H1 (cell line): Measurements from ENCODE around the gene ADGRA3. TPM values are rescaled to one million over a fixed set of nuclear protein-coding genes. Genes with fewer than 3 reads are reported as not detected.

Experiments
- CTCF ChIA-PET: fragments of 300-600 bp; sonication (Branson Sonifier 250); formaldehyde crosslinking; loops from one replicate; lab custom pipeline; 2021; ENCODE audit not compliant: partially characterized antibody; lab: Charles Lee
- POLR2A ChIA-PET: fragments of 300-600 bp; sonication (Branson Sonifier 250); formaldehyde crosslinking; loops from one replicate; lab custom pipeline; 2021; ENCODE audit warnings: inconsistent platforms; ENCODE audit not compliant: partially characterized antibody; lab: Charles Lee
- DNase-seq, 2 experiments: peaks; one replicate each; pipeline versions ENCODE4 v3.0.0 to v3.0.0-alpha.2; 2010 to 2022; ENCODE audit warnings: low spot score in 2 of 2, low read depth in 1 of 2, mixed read lengths in 1 of 2
- FAIRE-seq: peaks from 2 replicates; lab custom pipeline; 2011; peaks lifted over from hg19 to GRCh38; lab: Jason Lieb, UNC
- H2AFZ ChIP-seq: 2 replicates; pipeline ENCODE4 v1.8.1; 2012; ENCODE audit warnings: low read length, inconsistent platforms
- H2AK5ac ChIP-seq: 2 replicates; pipeline ENCODE4 v1.6.1; 2013; ENCODE audit warnings: low read depth, low read length
- H2BK120ac ChIP-seq: replicated peaks from 2 replicates; pipeline ENCODE3; 2013; ENCODE audit warnings: low read depth, low read length, inconsistent platforms
- H2BK12ac ChIP-seq: 2 replicates; pipeline ENCODE4 v1.6.1; 2013; ENCODE audit warnings: low read depth, low read length
- H2BK15ac ChIP-seq: 2 replicates; pipeline ENCODE4 v1.6.1; 2013; ENCODE audit warnings: low read length
- H2BK20ac ChIP-seq: 2 replicates; pipeline ENCODE4 v1.6.1; 2013; ENCODE audit warnings: low read length
- H2BK5ac ChIP-seq: 2 replicates; pipeline ENCODE4 v1.6.1; 2013; ENCODE audit warnings: low read depth, low read length
- H3K14ac ChIP-seq: 2 replicates; pipeline ENCODE4 v1.6.1; 2013; ENCODE audit warnings: inconsistent platforms; ENCODE audit not compliant: insufficient read length
- H3K18ac ChIP-seq: 2 replicates; pipeline ENCODE4 v1.6.1; 2013; ENCODE audit warnings: low read length; ENCODE audit errors: extremely low read depth
- H3K23ac ChIP-seq: 2 replicates; pipeline ENCODE4 v1.6.1; 2013; ENCODE audit warnings: inconsistent platforms; ENCODE audit not compliant: insufficient read length
- H3K23me2 ChIP-seq: 2 replicates; pipeline ENCODE4 v1.6.1; 2013; ENCODE audit warnings: low read depth, low read length
- H3K27ac ChIP-seq: 2 replicates; pipeline ENCODE4 v1.6.1; 2011; ENCODE audit warnings: low read depth, low read length, inconsistent platforms
- H3K27me3 ChIP-seq, 4 experiments: replicated peaks in 1 of 4; 1 replicate in 1 of 4; 2 replicates in 3 of 4; pipeline versions ENCODE4 v1.6.1 to v1.8.1; 2011 to 2013; ENCODE audit warnings: low read length in 3 of 4, mild to moderate bottlenecking in 3 of 4, inconsistent platforms in 2 of 4, mixed read lengths in 2 of 4, moderate library complexity in 1 of 4; ENCODE audit not compliant: control insufficient read depth in 3 of 4, insufficient read depth in 3 of 4; ENCODE audit errors: extremely low read depth in 1 of 4
- H3K36me3 ChIP-seq, 4 experiments: 2 replicates each; pipeline versions ENCODE4 v1.6.1 to v1.8.1; 2011 to 2013; ENCODE audit warnings: mild to moderate bottlenecking in 4 of 4, low read length in 3 of 4, moderate library complexity in 2 of 4, control low read depth in 1 of 4, inconsistent platforms in 1 of 4; ENCODE audit not compliant: insufficient read depth in 4 of 4, control insufficient read depth in 2 of 4
- H3K4ac ChIP-seq: replicated peaks from 2 replicates; pipeline ENCODE3; 2013; ENCODE audit warnings: low read length, low read depth, mixed read lengths, inconsistent platforms; ENCODE audit not compliant: insufficient read length
- H3K4me1 ChIP-seq, 4 experiments: replicated peaks in 1 of 4; 1 replicate in 1 of 4; 2 replicates in 3 of 4; pipeline versions ENCODE4 v1.6.1 to v1.8.1; 2011 to 2013; ENCODE audit warnings: low read length in 3 of 4, inconsistent platforms in 2 of 4, mixed read lengths in 1 of 4; ENCODE audit not compliant: insufficient read depth in 4 of 4, control insufficient read depth in 3 of 4
- H3K4me2 ChIP-seq, 2 experiments: 2 replicates each; pipeline versions ENCODE4 v1.6.1 to v1.8.1; 2011 to 2013; ENCODE audit warnings: low read depth in 2 of 2, low read length in 2 of 2, control low read depth in 1 of 2, inconsistent platforms in 1 of 2, mild to moderate bottlenecking in 1 of 2; ENCODE audit not compliant: insufficient read depth in 1 of 2
- H3K4me3 ChIP-seq, 4 experiments: fragments of 200-600, 300-600 bp in 1 of 4; sonication (generic), shearing (Covaris generic), sonication (Bioruptor Twin) in 1 of 4; 2 replicates each; pipeline versions ENCODE4 v1.5.1 to v1.8.1; 2011 to 2016; ENCODE audit warnings: low read length in 4 of 4, low read depth in 3 of 4, control low read depth in 2 of 4, inconsistent platforms in 2 of 4, mild to moderate bottlenecking in 2 of 4, mixed read lengths in 1 of 4, moderate library complexity in 1 of 4; ENCODE audit not compliant: insufficient read depth in 2 of 4; ENCODE audit errors: extremely low read depth in 1 of 4
- H3K56ac ChIP-seq: replicated peaks from 2 replicates; pipeline ENCODE3; 2013; ENCODE audit warnings: low read depth, mild to moderate bottlenecking, mixed read lengths, low read length, inconsistent platforms; ENCODE audit not compliant: insufficient read length
- H3K79me1 ChIP-seq: 2 replicates; pipeline ENCODE4 v1.6.1; 2013; ENCODE audit warnings: low read depth, low read length, control low read depth
- H3K79me2 ChIP-seq, 2 experiments: 2 replicates each; pipeline versions ENCODE4 v1.6.1 to v1.8.1; 2012 to 2013; ENCODE audit warnings: low read length in 2 of 2, mild to moderate bottlenecking in 2 of 2, inconsistent platforms in 1 of 2; ENCODE audit not compliant: insufficient read depth in 2 of 2, control insufficient read depth in 1 of 2
- H3K9ac ChIP-seq, 4 experiments: replicated peaks in 1 of 4; 1 replicate in 1 of 4; 2 replicates in 3 of 4; pipeline versions ENCODE4 v1.6.1 to v1.8.1; 2011 to 2013; ENCODE audit warnings: low read depth in 3 of 4, low read length in 3 of 4, control low read depth in 2 of 4, mild to moderate bottlenecking in 2 of 4, moderate library complexity in 2 of 4, inconsistent platforms in 1 of 4; ENCODE audit errors: extremely low read depth in 1 of 4
- H3K9me3 ChIP-seq, 2 experiments: 2 replicates each; pipeline versions ENCODE4 v1.6.1 to v1.8.1; 2012 to 2013; ENCODE audit warnings: mild to moderate bottlenecking in 2 of 2, moderate library complexity in 2 of 2, control low read depth in 1 of 2, inconsistent platforms in 1 of 2, low read depth in 1 of 2, low read length in 1 of 2, mixed read lengths in 1 of 2; ENCODE audit not compliant: insufficient read depth in 2 of 2
- H4K20me1 ChIP-seq, 2 experiments: replicated peaks in 1 of 2; 2 replicates each; pipeline versions ENCODE3 to v1.8.1; 2011 to 2013; ENCODE audit warnings: inconsistent platforms in 2 of 2, low read length in 2 of 2, mild to moderate bottlenecking in 1 of 2; ENCODE audit not compliant: insufficient read depth in 2 of 2, control insufficient read depth in 1 of 2
- H4K5ac ChIP-seq: 2 replicates; pipeline ENCODE4 v1.6.1; 2013; ENCODE audit warnings: low read length, low read depth, mixed read lengths, inconsistent platforms; ENCODE audit not compliant: insufficient read length
- H4K8ac ChIP-seq: 2 replicates; pipeline ENCODE4 v1.8.0; 2013; ENCODE audit warnings: mild to moderate bottlenecking, moderate library complexity, low read length, inconsistent platforms; ENCODE audit not compliant: insufficient read depth; ENCODE audit errors: extremely low read depth
- H4K91ac ChIP-seq: replicated peaks from 2 replicates; pipeline ENCODE3; 2013; ENCODE audit warnings: low read length, mixed read lengths, inconsistent platforms; ENCODE audit not compliant: insufficient read length
- HDAC2 ChIP-seq, 2 experiments: fragments of 300-600 bp in 1 of 2; sonication (generic) in 1 of 2; IDR thresholded peaks; 2 replicates each; pipeline ENCODE4 v1.6.1; 2011 to 2012; ENCODE audit warnings: low read depth in 2 of 2, low read length in 2 of 2, mild to moderate bottlenecking in 2 of 2, moderate library complexity in 2 of 2, borderline replicate concordance in 1 of 2, inconsistent platforms in 1 of 2
- NRF1 ChIP-seq: IDR thresholded peaks from 2 replicates; pipeline ENCODE4 v1.6.1; 2011; ENCODE audit warnings: mild to moderate bottlenecking, low read depth, low read length, improper control_type of control experiment
- PHF8 ChIP-seq: fragments of 200-600 bp; sonication (generic); conservative IDR thresholded peaks from 2 replicates; pipeline ENCODE4 v1.7.1; 2012; ENCODE audit warnings: low read depth, mild to moderate bottlenecking, inconsistent platforms, low read length, moderate library complexity
- POLR2AphosphoS5 ChIP-seq: IDR thresholded peaks from 2 replicates; pipeline ENCODE4 v1.6.1; 2011; ENCODE audit warnings: low read depth, low read length
- RFX5 ChIP-seq: IDR thresholded peaks from 2 replicates; pipeline ENCODE4 v1.6.1; 2011; ENCODE audit warnings: low read depth, low read length, improper control_type of control experiment, borderline replicate concordance
- SIN3A ChIP-seq, 2 experiments: IDR thresholded peaks in 1 of 2; conservative IDR thresholded peaks in 1 of 2; 2 replicates each; pipeline ENCODE4 v1.6.1; 2011 to 2012; ENCODE audit warnings: low read length in 2 of 2, improper control_type of control experiment in 1 of 2, low read depth in 1 of 2, mild to moderate bottlenecking in 1 of 2
- SIX5 ChIP-seq: IDR thresholded peaks from 2 replicates; pipeline ENCODE4 v1.6.1; 2011; ENCODE audit warnings: mild to moderate bottlenecking, low read depth, low read length
- SP1 ChIP-seq: IDR thresholded peaks from 2 replicates; pipeline ENCODE4 v1.6.1; 2011; ENCODE audit warnings: low read depth, low read length
- polyA plus RNA-seq, 7 experiments: library from polyadenylated mRNA; depleted of rRNA in 3 of 7; stranded (reverse) in 5 of 7; unstranded in 2 of 7; fragments of >200 nt in 5 of 7; fragments of 200-250 nt in 2 of 7; gene quantifications; 1 replicate in 5 of 7; 2 replicates in 1 of 7; 4 replicates in 1 of 7; pipeline versions ENCODE4 v1.2.1 to v1.2.3, GENCODE V29; 2011 to 2013; ENCODE audit warnings: missing spikeins in 2 of 7, mixed read lengths in 2 of 7
- total RNA-seq: library from RNA; stranded (reverse); fragmentation: NEBNext Ultra II Directional; extraction: Animal tissue kit (Norgen Biotek cat#: 25700); gene quantifications from 2 replicates; pipeline ENCODE4 v1.2.1, GENCODE V29; 2021
- TF ChIP-seq, protein P1 (sequence below), 3 experiments: IDR thresholded peaks; 1 replicate in 2 of 3; 2 replicates in 1 of 3; pipeline versions ENCODE4 v1.5.1 to v1.6.1; 2011; ENCODE audit warnings: low read length in 3 of 3, mild to moderate bottlenecking in 3 of 3, inconsistent platforms in 2 of 3, low read depth in 1 of 3, moderate library complexity in 1 of 3; ENCODE audit not compliant: insufficient read depth in 1 of 3; ENCODE audit errors: control extremely low read depth in 1 of 3

Gene ADGRA3
- total and polyA plus RNA-seq, 2 of the 8 experiments (the other 6 are each of a cell fraction or from before 2014, with no cell fraction given), result 31.5 to 63.0 TPM

DNA sequence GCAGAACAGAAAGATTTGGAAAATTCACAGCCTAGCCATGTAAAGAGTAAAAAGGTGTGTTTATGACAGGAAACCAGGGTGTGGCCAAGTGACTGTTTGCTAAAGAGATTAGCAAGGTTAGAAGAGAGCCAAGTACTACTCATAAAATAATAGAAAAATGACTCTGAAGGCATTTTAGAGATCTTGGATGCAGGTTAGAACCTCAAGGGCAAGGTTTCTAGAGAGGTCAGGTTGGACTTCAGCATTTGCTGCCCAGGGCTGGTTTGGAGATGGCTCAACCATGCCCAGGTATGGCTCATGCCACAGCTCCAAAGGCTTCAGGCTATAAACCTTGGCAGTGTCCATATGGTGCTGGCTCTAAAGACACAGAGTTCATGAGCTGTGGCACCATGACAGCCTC, 40.6 kb upstream of the ADGRA3 start:
- no peak overlapping the region for H2AFZ ChIP-seq
- no peak overlapping the region for H2BK5ac ChIP-seq
- H3K56ac ChIP-seq, result no peak overlapping the region
- no peak overlapping the region for H2BK12ac ChIP-seq
- H3K4me1 ChIP-seq, result no peaks in the 10 kb centered on the region
- H2BK20ac ChIP-seq, result no peak overlapping the region
- no peak overlapping the region for H3K14ac ChIP-seq
- H3K4me2 ChIP-seq, result no peak overlapping the region
- no peaks in the 10 kb centered on the region for H3K23me2 ChIP-seq
- H3K4ac ChIP-seq, result no peak overlapping the region
- no peak overlapping the region for H2AK5ac ChIP-seq
- no peak overlapping the region for H2BK15ac ChIP-seq
- H3K79me1 ChIP-seq, result no peaks in the 10 kb centered on the region
- no peak for FAIRE-seq
- POLR2A ChIA-PET, result no interaction called here
- CTCF ChIA-PET, result no interaction called here
- no peak overlapping the region for H2BK120ac ChIP-seq
- H3K4me3 ChIP-seq, result no peak overlapping the region
- no peaks in the 10 kb centered on the region for H3K9me3 ChIP-seq
- no peak overlapping the region for H4K8ac ChIP-seq
- no peaks in the 10 kb centered on the region for H3K36me3 ChIP-seq
- no peak overlapping the region for H3K9ac ChIP-seq
- H3K18ac ChIP-seq, result no peak overlapping the region
- H4K5ac ChIP-seq, result no peak overlapping the region
- no peak overlapping the region for H4K91ac ChIP-seq
- no peaks in the 10 kb centered on the region for H3K79me2 ChIP-seq
- H3K23ac ChIP-seq, result no peak overlapping the region
- H3K27ac ChIP-seq, result no peak overlapping the region
- no peak for DNase-seq
- H4K20me1 ChIP-seq, result no peaks in the 10 kb centered on the region
- no peaks in the 10 kb centered on the region for H3K27me3 ChIP-seq
- TF ChIP-seq SP1 (no peak), PHF8 (no peak), SIX5 (no peak), RFX5 (no peak), NRF1 (no peak), HDAC2 (IDR thresholded peaks at IDR 0.05; ENCODE audit: borderline replicate concordance in 1 of 2, low read depth in 2 of 2, low read length in 2 of 2) (no peak), POLR2AphosphoS5 (no peak), SIN3A (conservative IDR thresholded peaks at IDR 0.05 in 1 of 2, IDR thresholded peaks at IDR 0.05 in 1 of 2; ENCODE audit: low read depth in 1 of 2, low read length in 2 of 2) (no peak)
- TF ChIP-seq, protein P1, sequence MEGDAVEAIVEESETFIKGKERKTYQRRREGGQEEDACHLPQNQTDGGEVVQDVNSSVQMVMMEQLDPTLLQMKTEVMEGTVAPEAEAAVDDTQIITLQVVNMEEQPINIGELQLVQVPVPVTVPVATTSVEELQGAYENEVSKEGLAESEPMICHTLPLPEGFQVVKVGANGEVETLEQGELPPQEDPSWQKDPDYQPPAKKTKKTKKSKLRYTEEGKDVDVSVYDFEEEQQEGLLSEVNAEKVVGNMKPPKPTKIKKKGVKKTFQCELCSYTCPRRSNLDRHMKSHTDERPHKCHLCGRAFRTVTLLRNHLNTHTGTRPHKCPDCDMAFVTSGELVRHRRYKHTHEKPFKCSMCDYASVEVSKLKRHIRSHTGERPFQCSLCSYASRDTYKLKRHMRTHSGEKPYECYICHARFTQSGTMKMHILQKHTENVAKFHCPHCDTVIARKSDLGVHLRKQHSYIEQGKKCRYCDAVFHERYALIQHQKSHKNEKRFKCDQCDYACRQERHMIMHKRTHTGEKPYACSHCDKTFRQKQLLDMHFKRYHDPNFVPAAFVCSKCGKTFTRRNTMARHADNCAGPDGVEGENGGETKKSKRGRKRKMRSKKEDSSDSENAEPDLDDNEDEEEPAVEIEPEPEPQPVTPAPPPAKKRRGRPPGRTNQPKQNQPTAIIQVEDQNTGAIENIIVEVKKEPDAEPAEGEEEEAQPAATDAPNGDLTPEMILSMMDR (IDR thresholded peaks at IDR 0.05; ENCODE audit: control extremely low read depth in 1 of 3, insufficient read depth in 1 of 3, low read depth in 1 of 3, low read length in 3 of 3), result no peak
